Measurements from ENCODE around the gene WFDC6. TPM values are rescaled to one million over a fixed set of nuclear protein-coding genes. Genes with fewer than 3 reads are reported as not detected.

Gene WFDC6
- polyA plus RNA-seq, 1 donor from 2014 or later = not detected

DNA sequence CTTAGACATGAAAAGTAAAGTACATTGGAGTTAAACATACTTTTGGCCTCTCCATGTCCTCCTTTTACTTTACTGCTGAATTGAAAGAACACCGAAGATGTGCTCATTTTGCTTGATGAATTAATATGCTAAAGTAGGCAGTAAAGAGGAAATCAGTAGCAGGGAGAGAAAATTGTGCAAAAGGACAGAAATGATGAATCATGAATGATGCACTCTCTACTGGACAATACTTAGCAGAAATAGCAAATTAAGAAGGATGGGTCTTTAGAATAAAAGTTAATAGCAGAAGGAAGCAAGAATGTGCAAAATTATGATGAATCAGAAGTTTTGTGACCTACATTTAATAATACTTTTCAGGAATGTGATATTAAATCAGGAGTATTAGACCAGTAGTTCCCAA, 15.5 kb downstream of the WFDC6 start:
- no peaks in the 10 kb centered on the region for H3F3A ChIP-seq (ENCODE audit: insufficient read depth, low read length, poor library complexity, severe bottlenecking)
- H3K4me2 ChIP-seq (ENCODE audit: low read length) = no peak overlapping the region
- H3K4me3 ChIP-seq (ENCODE audit: low read length) = no peak overlapping the region
- H3K79me2 ChIP-seq (replicated peaks; ENCODE audit: insufficient read depth, low read length) = no peaks in the 10 kb centered on the region
- no peaks in the 10 kb centered on the region for H3K9me2 ChIP-seq (ENCODE audit: insufficient read depth, low read length)
- no peaks in the 10 kb centered on the region for H3K36me3 ChIP-seq (ENCODE audit: insufficient read depth, low read length)
- H3K27ac ChIP-seq (ENCODE audit: low read length) = no peak overlapping the region
- no peak overlapping the region for H2AFZ ChIP-seq (ENCODE audit: low read depth, low read length)
- no peaks in the 10 kb centered on the region for H3K9me3 ChIP-seq (ENCODE audit: low read length)
- no peaks in the 10 kb centered on the region for H4K20me1 ChIP-seq (ENCODE audit: insufficient read depth)
- no peaks in the 10 kb centered on the region for H3K27me3 ChIP-seq (ENCODE audit: insufficient read depth, low read depth, low read length)
- no peak overlapping the region for H3K9ac ChIP-seq (ENCODE audit: low read length)
- TF ChIP-seq MXI1 (conservative IDR thresholded peaks at IDR 0.05; ENCODE audit: poor library complexity, severe bottlenecking) = no peak
- TF ChIP-seq RAD21 (conservative IDR thresholded peaks at IDR 0.05) = no peak
- no peak for TF ChIP-seq POLR2AphosphoS5 (IDR thresholded peaks at IDR 0.05)
- TF ChIP-seq, protein P1, sequence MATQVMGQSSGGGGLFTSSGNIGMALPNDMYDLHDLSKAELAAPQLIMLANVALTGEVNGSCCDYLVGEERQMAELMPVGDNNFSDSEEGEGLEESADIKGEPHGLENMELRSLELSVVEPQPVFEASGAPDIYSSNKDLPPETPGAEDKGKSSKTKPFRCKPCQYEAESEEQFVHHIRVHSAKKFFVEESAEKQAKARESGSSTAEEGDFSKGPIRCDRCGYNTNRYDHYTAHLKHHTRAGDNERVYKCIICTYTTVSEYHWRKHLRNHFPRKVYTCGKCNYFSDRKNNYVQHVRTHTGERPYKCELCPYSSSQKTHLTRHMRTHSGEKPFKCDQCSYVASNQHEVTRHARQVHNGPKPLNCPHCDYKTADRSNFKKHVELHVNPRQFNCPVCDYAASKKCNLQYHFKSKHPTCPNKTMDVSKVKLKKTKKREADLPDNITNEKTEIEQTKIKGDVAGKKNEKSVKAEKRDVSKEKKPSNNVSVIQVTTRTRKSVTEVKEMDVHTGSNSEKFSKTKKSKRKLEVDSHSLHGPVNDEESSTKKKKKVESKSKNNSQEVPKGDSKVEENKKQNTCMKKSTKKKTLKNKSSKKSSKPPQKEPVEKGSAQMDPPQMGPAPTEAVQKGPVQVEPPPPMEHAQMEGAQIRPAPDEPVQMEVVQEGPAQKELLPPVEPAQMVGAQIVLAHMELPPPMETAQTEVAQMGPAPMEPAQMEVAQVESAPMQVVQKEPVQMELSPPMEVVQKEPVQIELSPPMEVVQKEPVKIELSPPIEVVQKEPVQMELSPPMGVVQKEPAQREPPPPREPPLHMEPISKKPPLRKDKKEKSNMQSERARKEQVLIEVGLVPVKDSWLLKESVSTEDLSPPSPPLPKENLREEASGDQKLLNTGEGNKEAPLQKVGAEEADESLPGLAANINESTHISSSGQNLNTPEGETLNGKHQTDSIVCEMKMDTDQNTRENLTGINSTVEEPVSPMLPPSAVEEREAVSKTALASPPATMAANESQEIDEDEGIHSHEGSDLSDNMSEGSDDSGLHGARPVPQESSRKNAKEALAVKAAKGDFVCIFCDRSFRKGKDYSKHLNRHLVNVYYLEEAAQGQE (IDR thresholded peaks at IDR 0.05; ENCODE audit: borderline replicate concordance) = no peak
- no peak for TF ChIP-seq SMC3 (conservative IDR thresholded peaks at IDR 0.05; ENCODE audit: poor library complexity)
- TF ChIP-seq, protein P2, sequence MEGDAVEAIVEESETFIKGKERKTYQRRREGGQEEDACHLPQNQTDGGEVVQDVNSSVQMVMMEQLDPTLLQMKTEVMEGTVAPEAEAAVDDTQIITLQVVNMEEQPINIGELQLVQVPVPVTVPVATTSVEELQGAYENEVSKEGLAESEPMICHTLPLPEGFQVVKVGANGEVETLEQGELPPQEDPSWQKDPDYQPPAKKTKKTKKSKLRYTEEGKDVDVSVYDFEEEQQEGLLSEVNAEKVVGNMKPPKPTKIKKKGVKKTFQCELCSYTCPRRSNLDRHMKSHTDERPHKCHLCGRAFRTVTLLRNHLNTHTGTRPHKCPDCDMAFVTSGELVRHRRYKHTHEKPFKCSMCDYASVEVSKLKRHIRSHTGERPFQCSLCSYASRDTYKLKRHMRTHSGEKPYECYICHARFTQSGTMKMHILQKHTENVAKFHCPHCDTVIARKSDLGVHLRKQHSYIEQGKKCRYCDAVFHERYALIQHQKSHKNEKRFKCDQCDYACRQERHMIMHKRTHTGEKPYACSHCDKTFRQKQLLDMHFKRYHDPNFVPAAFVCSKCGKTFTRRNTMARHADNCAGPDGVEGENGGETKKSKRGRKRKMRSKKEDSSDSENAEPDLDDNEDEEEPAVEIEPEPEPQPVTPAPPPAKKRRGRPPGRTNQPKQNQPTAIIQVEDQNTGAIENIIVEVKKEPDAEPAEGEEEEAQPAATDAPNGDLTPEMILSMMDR (IDR thresholded peaks at IDR 0.05; ENCODE audit: poor library complexity, severe bottlenecking) = no peak
- TF ChIP-seq EZH2 (IDR thresholded peaks at IDR 0.05; ENCODE audit: borderline replicate concordance, insufficient read depth, low read length, poor library complexity, severe bottlenecking) = no peak
- no peak for TF ChIP-seq EP300 (conservative IDR thresholded peaks at IDR 0.05; ENCODE audit: poor library complexity, severe bottlenecking)
- TF ChIP-seq TAF1 (IDR thresholded peaks at IDR 0.05; ENCODE audit: low read depth) = no peak

DNA sequence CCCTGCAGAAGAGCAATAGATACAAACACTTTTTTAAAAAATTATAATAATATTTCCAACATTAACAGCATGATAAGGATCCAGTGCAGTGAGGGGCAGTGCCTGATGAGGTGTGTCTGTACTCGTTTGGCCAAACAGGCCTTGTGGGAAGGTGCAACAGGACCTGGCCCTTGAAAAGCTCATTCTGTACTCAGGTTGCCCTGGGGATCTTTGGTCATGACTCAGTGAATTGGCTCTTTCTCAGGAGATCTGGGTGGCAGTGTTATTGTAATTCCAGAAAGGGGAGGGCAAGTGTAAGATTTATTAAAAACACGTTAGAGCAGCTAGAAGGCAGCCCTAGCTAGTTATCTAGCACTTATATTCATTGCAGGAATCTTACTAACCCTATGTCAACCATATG, 21.0 kb downstream of the WFDC6 start:
- Histone ChIP-seq H3K4me2 (ENCODE audit: low read length) (no peak overlapping the region), H3K79me2 (replicated peaks; ENCODE audit: insufficient read depth, low read length) (no peaks in the 10 kb centered on the region), H3K9me3 (ENCODE audit: low read length) (no peaks in the 10 kb centered on the region), H3K27me3 (ENCODE audit: insufficient read depth, low read depth, low read length) (no peaks in the 10 kb centered on the region), H3K9ac (ENCODE audit: low read length) (no peak overlapping the region), H3K9me2 (ENCODE audit: insufficient read depth, low read length) (no peaks in the 10 kb centered on the region), H3K4me3 (ENCODE audit: low read length) (no peak overlapping the region), H3K27ac (ENCODE audit: low read length) (no peak overlapping the region), H2AFZ (ENCODE audit: low read depth, low read length) (no peak overlapping the region), H3F3A (ENCODE audit: insufficient read depth, low read length, poor library complexity, severe bottlenecking) (no peaks in the 10 kb centered on the region), H4K20me1 (ENCODE audit: insufficient read depth) (no peaks in the 10 kb centered on the region), H3K36me3 (ENCODE audit: insufficient read depth, low read length) (no peaks in the 10 kb centered on the region)
- TF ChIP-seq POLR2AphosphoS5 (IDR thresholded peaks at IDR 0.05) = no peak
- no peak for TF ChIP-seq RAD21 (conservative IDR thresholded peaks at IDR 0.05)
- no peak for TF ChIP-seq TAF1 (IDR thresholded peaks at IDR 0.05; ENCODE audit: low read depth)
- TF ChIP-seq, protein P2 (IDR thresholded peaks at IDR 0.05; ENCODE audit: poor library complexity, severe bottlenecking) = no peak
- no peak for TF ChIP-seq SMC3 (conservative IDR thresholded peaks at IDR 0.05; ENCODE audit: poor library complexity)
- no peak for TF ChIP-seq EP300 (conservative IDR thresholded peaks at IDR 0.05; ENCODE audit: poor library complexity, severe bottlenecking)
- TF ChIP-seq MXI1 (conservative IDR thresholded peaks at IDR 0.05; ENCODE audit: poor library complexity, severe bottlenecking) = no peak
